ENCODE data around the gene PPM1N.

DNA sequence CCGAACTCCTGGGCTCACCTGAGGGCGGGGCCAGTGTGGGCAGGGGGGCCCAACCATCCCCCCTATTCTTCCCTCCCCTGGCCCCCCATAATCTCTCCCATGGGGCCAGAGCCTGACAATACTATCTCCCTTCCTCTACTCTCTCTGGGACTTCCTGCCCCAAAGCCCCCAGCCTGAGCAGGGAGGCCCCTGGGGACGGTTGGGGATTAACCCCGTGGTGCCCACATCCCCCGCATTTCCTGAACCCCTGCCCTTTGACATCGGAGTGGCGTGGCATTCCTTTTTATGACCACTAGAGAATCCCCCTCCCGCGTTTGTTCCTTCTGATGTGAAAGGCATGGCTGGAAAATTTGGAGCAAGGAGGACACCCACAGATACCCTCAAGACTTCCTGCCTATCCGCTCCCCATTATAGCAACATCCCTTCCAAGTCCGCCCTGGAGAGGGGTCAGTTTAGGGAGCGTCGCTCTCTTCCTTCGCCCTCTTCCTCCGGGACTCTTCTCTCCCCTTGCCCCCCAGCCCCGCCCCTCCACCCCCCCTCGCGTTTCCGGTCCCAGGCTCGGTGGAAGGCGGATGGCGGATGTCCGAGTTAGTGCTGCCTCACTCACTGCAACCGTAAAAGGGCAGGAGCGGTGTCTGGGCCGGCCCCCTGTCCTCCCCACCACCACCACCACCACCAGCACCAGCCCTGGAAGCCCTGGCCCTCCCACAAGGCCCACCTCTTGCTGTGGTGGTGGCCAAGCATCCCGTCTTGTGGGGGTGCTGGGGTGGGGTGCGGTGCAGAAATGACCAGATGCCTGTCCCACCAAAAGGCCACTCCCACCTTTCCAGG, 10.8 kb downstream of the PPM1N start:
- TF ChIP-seq POLR2A (IDR thresholded peaks at IDR 0.05; ENCODE audit: low read length) (no peak), GATA1 (IDR thresholded peaks at IDR 0.05; ENCODE audit: low read depth, low read length) (no peak)

Measured in erythroblast (primary cell).